GM15510 (cell line): ENCODE measurements around the gene AKT2.

ENCODE experiments used
- POLR2A ChIP-seq: IDR thresholded peaks from 3 replicates; pipeline ENCODE4 v1.6.1; 2011; ENCODE audit warnings: borderline replicate concordance; ENCODE audit not compliant: insufficient read length; ENCODE audit errors: extremely low read depth

Gene AKT2

DNA sequence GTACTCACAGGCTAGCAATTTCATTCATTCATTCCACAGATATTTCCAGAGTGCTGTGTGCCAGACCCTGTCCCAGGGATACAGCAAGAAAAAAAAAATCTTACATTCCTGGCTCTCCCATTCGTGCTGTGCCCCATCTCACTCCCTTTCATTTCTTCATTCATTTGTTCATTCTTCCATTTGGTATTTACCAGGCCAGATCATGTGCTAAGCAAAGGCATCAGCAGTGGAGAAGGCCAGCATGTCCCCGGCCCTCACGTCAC lies 91.6 kb downstream of the AKT2 start:
- no peak for TF ChIP-seq POLR2A

DNA sequence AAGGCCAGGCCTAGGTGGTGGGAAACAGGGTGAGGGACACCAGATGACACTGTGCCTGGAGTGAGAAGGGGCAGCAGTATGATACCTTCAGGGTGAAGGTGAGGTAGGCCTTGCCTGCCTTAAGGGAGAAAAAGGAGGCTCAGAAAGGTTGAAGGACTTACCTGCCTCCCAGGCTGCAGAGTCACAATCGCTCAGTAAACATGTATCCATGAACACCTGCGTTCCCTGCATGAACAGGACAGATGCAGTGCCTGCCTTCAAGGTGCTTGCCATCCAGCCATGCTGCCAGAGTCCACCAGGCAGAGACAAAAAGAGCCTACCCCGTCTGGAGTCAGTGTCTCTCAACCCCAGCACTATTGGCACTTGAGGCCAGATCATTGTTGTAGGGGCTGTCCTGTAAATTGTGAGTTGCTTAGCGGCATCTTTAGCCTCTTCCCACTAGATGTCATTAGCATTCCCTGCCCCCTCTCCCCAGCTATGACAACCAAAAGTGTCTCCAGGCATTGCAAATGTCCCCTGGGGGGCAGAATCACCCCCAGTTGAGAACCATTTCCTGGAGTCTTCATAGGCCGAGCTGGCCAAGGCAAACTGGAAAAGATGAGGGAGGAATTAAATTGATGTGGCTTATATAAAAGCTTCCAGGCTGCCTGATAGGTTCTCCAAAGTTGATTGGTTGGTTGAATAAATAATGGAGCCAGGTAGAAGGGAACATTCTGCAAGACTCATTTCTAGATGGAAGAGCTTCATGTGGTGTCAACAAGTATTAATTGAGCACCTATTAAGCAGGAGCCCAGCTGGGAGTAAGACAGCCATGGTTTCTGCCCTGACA lies 92.2 kb downstream of the AKT2 start:
- no peak for TF ChIP-seq POLR2A

DNA sequence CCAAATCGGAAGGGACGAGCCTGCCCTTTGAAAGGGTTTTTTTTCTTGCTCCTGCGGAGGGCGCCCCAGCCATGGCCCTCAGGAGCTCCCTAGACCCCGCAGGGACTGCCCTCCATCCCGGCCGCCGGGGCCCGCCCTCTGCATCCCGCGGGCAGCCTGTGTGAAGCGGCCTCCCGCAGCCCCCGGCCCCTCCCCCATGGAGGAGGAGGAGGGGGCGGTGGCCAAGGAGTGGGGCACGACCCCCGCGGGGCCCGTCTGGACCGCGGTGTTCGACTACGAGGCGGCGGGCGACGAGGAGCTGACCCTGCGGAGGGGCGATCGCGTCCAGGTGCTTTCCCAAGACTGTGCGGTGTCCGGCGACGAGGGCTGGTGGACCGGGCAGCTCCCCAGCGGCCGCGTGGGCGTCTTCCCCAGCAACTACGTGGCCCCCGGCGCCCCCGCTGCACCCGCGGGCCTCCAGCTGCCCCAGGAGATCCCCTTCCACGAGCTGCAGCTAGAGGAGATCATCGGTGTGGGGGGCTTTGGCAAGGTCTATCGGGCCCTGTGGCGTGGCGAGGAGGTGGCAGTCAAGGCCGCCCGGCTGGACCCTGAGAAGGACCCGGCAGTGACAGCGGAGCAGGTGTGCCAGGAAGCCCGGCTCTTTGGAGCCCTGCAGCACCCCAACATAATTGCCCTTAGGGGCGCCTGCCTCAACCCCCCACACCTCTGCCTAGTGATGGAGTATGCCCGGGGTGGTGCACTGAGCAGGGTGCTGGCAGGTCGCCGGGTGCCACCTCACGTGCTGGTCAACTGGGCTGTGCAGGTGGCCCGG lies 93.1 kb downstream of the AKT2 start:
- no peak for TF ChIP-seq POLR2A

DNA sequence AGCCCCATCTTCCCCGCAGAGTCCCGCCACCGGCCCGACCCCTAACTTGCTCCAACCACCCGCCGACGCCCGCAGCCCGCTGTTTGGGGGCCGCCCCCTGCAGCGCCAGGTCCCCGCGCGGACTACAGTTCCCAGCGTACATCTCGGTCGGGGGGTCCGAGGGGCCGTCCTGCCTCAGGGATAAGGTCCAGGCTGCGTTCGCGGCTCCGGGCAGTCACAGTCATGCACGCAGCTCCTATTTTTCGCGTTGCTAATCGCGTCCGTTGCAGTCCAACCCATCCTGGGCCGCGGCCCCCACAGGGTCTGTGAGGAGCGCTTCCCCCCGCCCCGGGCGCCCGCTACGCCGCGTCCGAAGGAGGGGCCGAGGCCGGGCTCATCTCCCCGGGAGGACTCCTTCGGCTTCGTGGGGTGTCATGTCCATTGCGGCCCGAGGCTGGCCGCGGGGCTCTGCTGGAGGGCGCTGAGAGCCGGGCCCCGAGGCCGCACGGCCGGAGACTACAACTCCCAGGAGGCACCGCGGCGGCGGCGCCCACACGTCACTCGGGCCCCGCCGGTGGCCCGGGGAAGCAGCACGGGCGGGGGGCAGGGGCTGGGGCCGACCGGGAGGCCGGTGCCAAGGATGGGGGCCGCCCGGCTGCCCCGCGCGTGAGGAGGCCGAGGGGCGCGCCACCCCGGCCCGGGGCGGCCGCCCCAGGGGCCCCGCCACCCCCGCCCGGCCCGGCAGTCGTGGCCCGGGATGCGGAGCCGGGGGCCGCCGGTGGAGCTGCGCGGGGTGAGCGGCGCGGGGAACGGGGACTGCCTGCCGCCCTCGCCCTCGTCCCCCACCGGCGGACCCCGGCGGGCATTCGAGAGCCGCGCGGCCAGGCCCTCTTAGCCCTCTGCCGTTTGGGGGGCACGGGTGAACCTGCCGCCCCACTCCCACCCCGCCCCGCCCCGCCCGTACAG lies 94.0 kb downstream of the AKT2 start, which contains the start of gene MAP3K10:
Gene MAP3K10, plus strand, starts transcription at position 536 of the 945 bp plus-strand sequence. CDS start 606 bp downstream, outside the sequence.
- TF ChIP-seq POLR2A, result peak; percentile 45

DNA sequence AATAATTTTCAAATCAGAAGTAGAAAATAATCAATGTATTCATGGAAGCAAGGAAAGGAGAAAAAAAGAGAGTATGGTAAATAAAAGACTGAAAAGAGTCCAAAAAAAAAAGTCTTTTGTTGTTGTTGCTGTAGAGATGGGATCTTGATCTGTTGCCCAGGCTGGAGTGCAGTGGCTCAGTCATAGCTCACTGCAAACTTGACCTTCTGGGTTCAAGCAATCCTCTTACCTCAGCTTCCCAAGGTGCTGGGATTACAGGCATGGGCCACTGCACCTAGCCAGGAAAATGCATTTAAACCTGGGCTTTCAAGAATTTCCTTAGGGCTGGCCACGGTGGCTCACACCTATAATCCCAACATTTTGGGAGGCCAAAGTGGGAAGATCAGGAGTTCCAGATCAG lies 100.9 kb downstream of the AKT2 start:
- no peak for TF ChIP-seq POLR2A
